Fibroblast of the conjunctiva (primary cell): ENCODE measurements around the gene OR4F16.
"Not testable (repeated sequence)": the region's sequence is repeated elsewhere in the genome, so short reads cannot be mapped to it uniquely, and the experiment has no call there.

Experiments used
- DNase-seq: peaks from one replicate; pipeline ENCODE4 v3.0.0-alpha.2; 2010; ENCODE audit warnings: low read depth

OR4F16 gene

GRCh38 chr1:686554-686953, at the start of gene OR4F16:
Gene OR4F16, minus strand, starts transcription at chr1:686654. Its CDS starts 0 bp downstream, at chr1:686654.
- not testable (repeated sequence) for DNase-seq

GRCh38 chr1:733649-734048, 47.2 kb upstream of the OR4F16 start:
- DNase-seq = not testable (repeated sequence)

GRCh38 chr1:727040-727439, 40.6 kb upstream of the OR4F16 start:
- not testable (repeated sequence) for DNase-seq
